ENCODE data around the gene PPP1R12B.
"Not testable (repeated sequence)": the region's sequence is repeated elsewhere in the genome, so short reads cannot be mapped to it uniquely, and the experiment has no call there.

The PPP1R12B gene

GRCh38 chr1:202458651-202459050, 110.2 kb downstream of the PPP1R12B start:
- H3K27ac ChIP-seq (ENCODE audit: low read depth, low read length); H3K27me3 ChIP-seq (ENCODE audit: control insufficient read depth in 1 of 2, insufficient read depth in 2 of 2, low read length in 2 of 2): not testable (repeated sequence)

GRCh38 chr1:202459470-202460142, 111.1 kb downstream of the PPP1R12B start:
- H3K27ac ChIP-seq (ENCODE audit: low read depth, low read length); H3K4me1 ChIP-seq (ENCODE audit: insufficient read depth, low read length); H3K9ac ChIP-seq (ENCODE audit: low read length); H3K36me3 ChIP-seq (ENCODE audit: insufficient read depth, low read length); H3K27me3 ChIP-seq (ENCODE audit: control insufficient read depth in 1 of 2, insufficient read depth in 2 of 2, low read length in 2 of 2); H3K9me3 ChIP-seq (ENCODE audit: low read length); H3K4me3 ChIP-seq (ENCODE audit: low read depth in 1 of 2, low read length in 2 of 2): not testable (repeated sequence)

More at GRCh38 chr1:202458651-202459050, 110.2 kb downstream of the PPP1R12B start:
- not testable (repeated sequence) for H3K4me3 ChIP-seq (ENCODE audit: low read depth in 1 of 2, low read length in 2 of 2); H3K36me3 ChIP-seq (ENCODE audit: insufficient read depth, low read length); H3K9me3 ChIP-seq (ENCODE audit: low read length); H3K4me1 ChIP-seq (ENCODE audit: insufficient read depth, low read length); H3K9ac ChIP-seq (ENCODE audit: low read length)

GRCh38 chr1:202460143-202460495, 111.6 kb downstream of the PPP1R12B start:
- not testable (repeated sequence) for H3K9me3 ChIP-seq (ENCODE audit: low read length); H3K4me1 ChIP-seq (ENCODE audit: insufficient read depth, low read length); H3K4me3 ChIP-seq (ENCODE audit: low read depth in 1 of 2, low read length in 2 of 2); H3K27ac ChIP-seq (ENCODE audit: low read depth, low read length); H3K36me3 ChIP-seq (ENCODE audit: insufficient read depth, low read length); H3K9ac ChIP-seq (ENCODE audit: low read length); H3K27me3 ChIP-seq (ENCODE audit: control insufficient read depth in 1 of 2, insufficient read depth in 2 of 2, low read length in 2 of 2)

GRCh38 chr1:202462342-202463076, 114.0 kb downstream of the PPP1R12B start:
- H3K9ac ChIP-seq (ENCODE audit: low read length), result no peak overlapping the region
- no peaks in the 10 kb centered on the region for H3K36me3 ChIP-seq (ENCODE audit: insufficient read depth, low read length)
- no peak overlapping the region for H3K4me3 ChIP-seq (ENCODE audit: low read depth in 1 of 2, low read length in 2 of 2)
- H3K27me3 ChIP-seq (ENCODE audit: control insufficient read depth in 1 of 2, insufficient read depth in 2 of 2, low read length in 2 of 2), result no peaks in the 10 kb centered on the region
- H3K9me3 ChIP-seq (ENCODE audit: low read length), result no peaks in the 10 kb centered on the region
- H3K27ac ChIP-seq (ENCODE audit: low read depth, low read length), result no peak overlapping the region
- peaks cover 5% of the 10 kb centered on the region for H3K4me1 ChIP-seq (ENCODE audit: insufficient read depth, low read length)

DNA sequence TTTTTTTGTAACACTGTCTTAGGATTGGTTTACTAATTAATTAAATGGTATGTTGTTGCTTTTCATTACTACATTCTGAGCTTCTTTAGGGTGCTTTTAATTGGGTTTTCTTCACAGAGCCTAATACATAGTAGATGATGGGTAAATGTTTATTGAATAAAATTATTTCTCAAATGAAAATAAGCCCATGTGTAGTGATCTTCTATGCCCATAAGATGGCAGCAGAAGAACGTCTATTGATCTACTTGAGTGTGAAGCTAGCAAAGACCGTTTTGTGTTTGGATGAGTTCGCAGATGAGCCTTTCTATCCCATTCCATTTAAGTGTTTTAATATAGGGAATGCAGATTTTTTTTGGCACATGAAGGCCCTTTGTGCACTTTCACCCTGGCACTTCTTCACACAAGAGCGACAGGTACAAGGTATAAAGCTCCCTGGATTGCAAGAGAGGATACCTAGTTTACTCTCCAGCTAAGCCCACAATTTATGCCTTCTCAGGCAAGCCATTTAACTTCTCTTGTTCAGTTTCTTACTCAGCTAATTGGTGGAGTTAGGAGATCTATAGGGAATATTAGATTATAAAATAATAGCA, 115.7 kb downstream of the PPP1R12B start:
- not testable (repeated sequence) for H3K4me1 ChIP-seq (ENCODE audit: insufficient read depth, low read length); H3K27ac ChIP-seq (ENCODE audit: low read depth, low read length); H3K9me3 ChIP-seq (ENCODE audit: low read length); H3K9ac ChIP-seq (ENCODE audit: low read length); H3K36me3 ChIP-seq (ENCODE audit: insufficient read depth, low read length); H3K4me3 ChIP-seq (ENCODE audit: low read depth in 1 of 2, low read length in 2 of 2); H3K27me3 ChIP-seq (ENCODE audit: control insufficient read depth in 1 of 2, insufficient read depth in 2 of 2, low read length in 2 of 2)

GRCh38 chr1:202465644-202466270, 117.3 kb downstream of the PPP1R12B start:
- not testable (repeated sequence) for H3K27me3 ChIP-seq (ENCODE audit: control insufficient read depth in 1 of 2, insufficient read depth in 2 of 2, low read length in 2 of 2); H3K27ac ChIP-seq (ENCODE audit: low read depth, low read length); H3K9ac ChIP-seq (ENCODE audit: low read length); H3K4me1 ChIP-seq (ENCODE audit: insufficient read depth, low read length); H3K4me3 ChIP-seq (ENCODE audit: low read depth in 1 of 2, low read length in 2 of 2); H3K36me3 ChIP-seq (ENCODE audit: insufficient read depth, low read length); H3K9me3 ChIP-seq (ENCODE audit: low read length)

DNA sequence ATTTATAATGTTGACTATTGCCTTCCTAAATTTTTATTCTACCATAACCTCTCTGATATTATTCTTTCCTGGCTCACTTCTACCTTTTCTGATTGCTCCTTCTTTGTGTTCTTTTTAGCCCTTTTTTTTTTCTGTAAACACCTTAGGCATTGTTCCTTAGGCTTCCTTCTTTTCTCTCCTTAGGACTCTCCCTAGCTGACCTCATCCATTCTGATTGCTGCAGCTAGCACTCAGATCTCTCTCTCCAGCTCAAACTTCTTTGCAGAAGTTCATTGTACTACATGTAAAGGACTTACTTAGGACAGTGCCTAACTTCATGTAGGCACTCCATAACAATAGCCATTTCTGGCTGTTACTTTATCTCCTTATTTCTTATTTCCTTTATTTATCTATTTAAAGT, 117.8 kb downstream of the PPP1R12B start:
- H3K27ac ChIP-seq (ENCODE audit: low read depth, low read length); H3K9ac ChIP-seq (ENCODE audit: low read length); H3K4me3 ChIP-seq (ENCODE audit: low read depth in 1 of 2, low read length in 2 of 2); H3K27me3 ChIP-seq (ENCODE audit: control insufficient read depth in 1 of 2, insufficient read depth in 2 of 2, low read length in 2 of 2); H3K36me3 ChIP-seq (ENCODE audit: insufficient read depth, low read length); H3K9me3 ChIP-seq (ENCODE audit: low read length); H3K4me1 ChIP-seq (ENCODE audit: insufficient read depth, low read length): not testable (repeated sequence)

- H3K4me1 ChIP-seq (ENCODE audit: insufficient read depth, low read length); H3K9ac ChIP-seq (ENCODE audit: low read length); H3K36me3 ChIP-seq (ENCODE audit: insufficient read depth, low read length); H3K27me3 ChIP-seq (ENCODE audit: control insufficient read depth in 1 of 2, insufficient read depth in 2 of 2, low read length in 2 of 2); H3K27ac ChIP-seq (ENCODE audit: low read depth, low read length); H3K4me3 ChIP-seq (ENCODE audit: low read depth in 1 of 2, low read length in 2 of 2); H3K9me3 ChIP-seq (ENCODE audit: low read length): not testable (repeated sequence)
Measured at GRCh38 chr1:202467381-202467780, 118.9 kb downstream of the PPP1R12B start.

DNA sequence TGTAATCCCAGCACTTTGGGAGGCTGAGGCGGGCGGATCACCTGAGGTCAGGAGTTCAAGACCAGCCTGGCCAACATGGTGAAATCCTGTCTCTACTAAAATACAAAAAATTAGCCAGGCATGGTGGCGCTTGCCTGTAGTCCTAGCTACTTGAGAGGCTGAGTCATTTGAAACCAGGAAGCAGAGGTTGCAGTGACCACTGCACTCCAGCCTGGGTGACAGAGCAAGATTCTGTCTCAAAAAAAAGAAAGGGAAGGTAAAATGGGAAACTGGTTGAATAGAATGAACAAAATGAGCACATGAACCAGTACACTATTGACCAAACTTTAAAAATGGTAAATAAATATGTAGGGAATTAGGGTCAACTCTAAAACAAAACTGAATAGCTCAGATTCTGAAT, 120.2 kb downstream of the PPP1R12B start:
- H3K9me3 ChIP-seq (ENCODE audit: low read length); H3K4me1 ChIP-seq (ENCODE audit: insufficient read depth, low read length); H3K27me3 ChIP-seq (ENCODE audit: control insufficient read depth in 1 of 2, insufficient read depth in 2 of 2, low read length in 2 of 2); H3K36me3 ChIP-seq (ENCODE audit: insufficient read depth, low read length); H3K9ac ChIP-seq (ENCODE audit: low read length); H3K4me3 ChIP-seq (ENCODE audit: low read depth in 1 of 2, low read length in 2 of 2); H3K27ac ChIP-seq (ENCODE audit: low read depth, low read length): not testable (repeated sequence)

DNA sequence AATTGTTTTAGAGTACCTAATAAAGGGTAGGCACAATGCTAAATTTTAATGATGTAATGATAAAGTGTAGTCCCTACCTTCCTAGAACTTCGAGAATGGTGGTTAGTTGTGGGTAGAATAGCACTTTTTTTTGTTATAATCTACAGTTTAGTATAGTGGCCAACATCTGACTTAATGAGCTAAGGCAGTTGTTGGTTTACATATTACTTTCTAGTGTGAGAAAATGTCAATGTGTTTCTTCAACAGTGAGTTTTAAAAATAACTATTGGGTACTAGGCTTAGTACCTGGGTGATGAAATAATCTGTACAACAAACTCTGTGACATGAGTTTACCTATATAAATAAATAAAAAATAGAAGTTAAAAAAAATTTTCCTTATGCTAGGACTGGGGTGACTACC, 120.6 kb downstream of the PPP1R12B start:
- H3K9me3 ChIP-seq (ENCODE audit: low read length); H3K36me3 ChIP-seq (ENCODE audit: insufficient read depth, low read length); H3K9ac ChIP-seq (ENCODE audit: low read length); H3K4me1 ChIP-seq (ENCODE audit: insufficient read depth, low read length); H3K4me3 ChIP-seq (ENCODE audit: low read depth in 1 of 2, low read length in 2 of 2); H3K27me3 ChIP-seq (ENCODE audit: control insufficient read depth in 1 of 2, insufficient read depth in 2 of 2, low read length in 2 of 2); H3K27ac ChIP-seq (ENCODE audit: low read depth, low read length): not testable (repeated sequence)

DNA sequence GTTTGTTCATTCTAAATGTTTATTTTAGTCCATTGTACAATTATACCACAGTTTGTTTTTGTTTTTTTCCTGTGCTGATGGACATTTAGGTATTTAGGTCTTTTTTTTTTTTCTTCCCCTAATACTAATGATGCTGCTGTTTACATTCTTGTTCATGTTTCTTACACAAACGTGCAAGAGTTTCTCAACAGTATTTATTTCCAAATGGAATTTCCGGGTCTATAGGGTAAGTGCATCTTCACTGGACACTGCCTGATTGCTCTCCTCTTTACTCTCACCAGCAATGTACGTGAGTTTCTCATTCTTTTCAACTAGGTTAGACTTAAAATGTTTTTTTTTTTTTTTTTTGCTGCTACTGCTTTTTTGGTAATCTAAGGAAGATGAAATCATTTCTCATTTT, 122.7 kb downstream of the PPP1R12B start:
- H3K4me3 ChIP-seq (ENCODE audit: low read depth in 1 of 2, low read length in 2 of 2), result no peak overlapping the region
- no peaks in the 10 kb centered on the region for H3K27me3 ChIP-seq (ENCODE audit: control insufficient read depth in 1 of 2, insufficient read depth in 2 of 2, low read length in 2 of 2)
- H3K9me3 ChIP-seq (ENCODE audit: low read length), result no peaks in the 10 kb centered on the region
- H3K27ac ChIP-seq (ENCODE audit: low read depth, low read length), result no peak overlapping the region
- no peaks in the 10 kb centered on the region for H3K36me3 ChIP-seq (ENCODE audit: insufficient read depth, low read length)
- no peak overlapping the region for H3K9ac ChIP-seq (ENCODE audit: low read length)
- no peaks in the 10 kb centered on the region for H3K4me1 ChIP-seq (ENCODE audit: insufficient read depth, low read length)

All from muscle layer of colon (tissue), 2 donors.